Dermis microvascular lymphatic vessel endothelial cell (primary cell): Measurements from ENCODE around the gene EEF2KMT. TPM values are rescaled to one million over a fixed set of nuclear protein-coding genes. Genes with fewer than 3 reads are reported as not detected.
"Not testable (repeated sequence)": the region's sequence is repeated elsewhere in the genome, so short reads cannot be mapped to it uniquely, and the experiment has no call there.

Experiments
- DNase-seq, 2 donors: peaks; one replicate each; pipeline versions ENCODE4 v3.0.0 to v3.0.0-alpha.2; 2010; ENCODE audit warnings: low read depth in 2 of 2
- total RNA-seq: library from RNA; depleted of rRNA; stranded (reverse); fragments of >200 nt; gene quantifications from 2 replicates; pipeline ENCODE4 v1.2.1, GENCODE V29; 2014

Gene EEF2KMT
- total RNA-seq, 1 donor from 2014 or later: 6.4 TPM

GRCh38 chr16:5096437-5097060, 1.0 kb downstream of the EEF2KMT start:
- not testable (repeated sequence) for DNase-seq

DNA sequence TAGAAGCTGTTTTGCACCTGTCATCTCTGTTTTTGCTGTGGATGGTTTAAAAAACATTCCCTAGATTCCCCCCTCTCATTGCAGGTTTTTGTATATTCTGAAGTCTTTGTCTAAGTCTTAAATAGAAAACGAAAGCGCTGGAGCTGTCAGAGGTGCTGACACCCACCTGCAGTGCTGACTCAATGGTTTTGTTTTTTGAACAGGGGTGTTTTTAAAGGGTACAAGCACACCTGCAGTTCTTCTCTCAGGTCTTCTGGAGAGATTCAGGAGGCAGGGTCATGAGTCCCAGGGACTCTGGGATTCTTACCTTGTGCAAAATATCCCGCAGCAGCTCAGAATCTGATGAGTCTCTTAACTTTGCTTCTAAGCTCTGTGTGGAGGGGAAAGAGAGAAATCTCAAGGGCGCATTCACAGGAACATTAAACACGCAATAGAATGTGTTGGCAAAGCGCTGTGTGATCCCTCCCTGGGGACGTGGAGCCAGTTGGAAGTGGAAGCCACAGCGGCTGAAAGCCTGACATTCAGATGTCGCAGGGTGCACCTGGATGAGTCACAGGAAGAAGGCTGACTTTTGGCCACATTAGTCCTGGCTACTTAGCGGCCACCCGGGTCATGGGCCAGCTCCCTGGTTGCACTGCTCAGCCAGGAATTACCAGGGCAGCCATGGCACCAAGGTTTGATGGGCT, 2.3 kb downstream of the EEF2KMT start:
- not testable (repeated sequence) for DNase-seq

- not testable (repeated sequence) for DNase-seq
Observed at GRCh38 chr16:5093746-5094145, 3.8 kb downstream of the EEF2KMT start.

DNA sequence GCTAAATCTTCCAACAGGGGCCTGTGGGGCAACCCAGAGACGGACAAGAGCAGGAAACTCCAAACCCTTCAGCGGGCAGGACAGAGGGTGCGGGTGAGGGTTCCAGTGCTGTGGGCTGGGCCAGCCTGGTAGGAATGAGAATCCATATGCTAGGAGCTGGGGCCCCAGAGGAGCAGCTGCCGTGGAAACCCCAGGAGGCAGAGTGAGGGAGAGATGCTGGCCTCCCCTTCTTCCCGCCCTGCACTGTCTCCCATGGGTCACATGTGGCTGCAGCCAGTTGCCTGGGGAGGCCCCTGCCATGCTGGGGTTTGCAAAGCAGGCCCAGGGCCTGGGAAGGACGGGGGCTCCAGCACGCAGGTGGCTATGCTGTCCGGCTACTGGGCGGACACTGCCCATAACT, 4.5 kb downstream of the EEF2KMT start:
- not testable (repeated sequence) for DNase-seq

DNA sequence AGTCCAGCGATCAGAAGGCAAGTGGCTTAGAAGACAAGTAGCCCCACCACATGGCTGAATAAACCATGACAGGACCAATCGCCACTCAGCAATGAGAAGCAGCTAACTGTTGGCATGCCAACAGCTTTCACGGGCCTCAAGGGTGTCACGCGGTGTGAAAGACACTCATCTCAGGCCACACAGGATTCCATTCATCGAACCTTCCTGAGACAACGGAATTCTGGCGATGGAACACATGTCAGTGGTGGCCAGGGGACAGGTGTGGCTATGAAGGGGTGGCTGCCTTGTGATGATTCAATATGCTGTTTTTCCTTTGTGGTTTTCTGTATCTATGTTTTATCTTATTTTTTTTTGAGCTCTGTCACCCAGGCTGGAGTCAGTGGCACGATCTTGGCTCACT, 7.0 kb downstream of the EEF2KMT start:
- not testable (repeated sequence) for DNase-seq

GRCh38 chr16:5089911-5090555, 7.6 kb downstream of the EEF2KMT start:
- DNase-seq: not testable (repeated sequence)

GRCh38 chr16:5088936-5089335, 8.7 kb downstream of the EEF2KMT start:
- DNase-seq: not testable (repeated sequence)

GRCh38 chr16:5088086-5088790, 9.4 kb downstream of the EEF2KMT start:
- DNase-seq: not testable (repeated sequence)

DNA sequence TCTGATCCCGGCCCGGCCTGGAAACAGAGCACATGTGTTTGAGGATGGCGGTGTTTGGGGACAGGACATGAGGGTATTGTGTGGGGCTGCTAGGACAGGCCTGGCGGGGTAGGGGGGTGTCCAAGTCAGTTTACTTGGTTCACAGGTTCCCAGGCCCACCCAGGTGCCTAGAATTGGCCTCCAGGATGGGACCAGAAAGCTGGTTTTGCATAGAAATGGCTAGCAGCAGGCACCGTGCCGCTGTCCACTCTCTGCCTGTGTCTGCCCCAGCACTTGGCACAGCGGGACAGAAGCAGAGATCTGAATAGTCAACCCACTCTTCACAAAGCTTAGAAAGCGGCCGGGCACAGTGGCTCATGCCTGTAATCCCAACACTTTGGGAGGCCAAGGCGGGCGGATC, 11.9 kb downstream of the EEF2KMT start:
- DNase-seq: not testable (repeated sequence)

- DNase-seq: peak; percentile 21 to 63
Observed at GRCh38 chr16:5084802-5085201, 12.8 kb downstream of the EEF2KMT start.

DNA sequence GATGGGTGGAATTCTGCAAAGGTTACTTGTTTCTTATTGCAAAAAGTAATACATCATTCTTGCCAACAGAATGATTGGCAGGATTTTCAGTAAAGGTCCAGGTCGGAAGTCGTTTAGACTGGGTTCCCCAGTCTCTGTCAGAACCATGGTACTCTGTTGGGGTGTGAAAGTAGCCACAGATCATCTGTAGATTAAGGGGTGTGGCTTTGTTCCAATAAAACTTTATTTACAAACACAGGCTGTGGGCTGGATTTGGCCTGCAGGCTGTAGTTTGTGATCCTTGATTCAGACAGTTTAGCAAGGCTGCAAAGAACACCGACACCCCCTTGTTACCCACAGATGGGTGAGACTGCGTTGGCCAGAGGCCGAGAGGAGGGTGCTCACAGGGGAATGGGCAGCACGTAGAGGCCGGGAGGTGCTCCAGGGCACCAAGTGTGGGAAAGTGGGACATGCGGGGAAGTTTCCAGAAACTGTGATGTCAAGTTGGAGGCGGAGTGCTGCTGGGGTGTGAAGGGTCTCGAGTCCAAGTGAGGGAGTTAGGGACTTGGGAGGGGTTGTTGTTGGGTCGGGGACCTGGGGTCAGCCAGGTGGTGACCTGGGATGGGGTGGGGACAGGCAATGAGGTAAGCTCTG, 13.4 kb downstream of the EEF2KMT start:
- not testable (repeated sequence) for DNase-seq

DNA sequence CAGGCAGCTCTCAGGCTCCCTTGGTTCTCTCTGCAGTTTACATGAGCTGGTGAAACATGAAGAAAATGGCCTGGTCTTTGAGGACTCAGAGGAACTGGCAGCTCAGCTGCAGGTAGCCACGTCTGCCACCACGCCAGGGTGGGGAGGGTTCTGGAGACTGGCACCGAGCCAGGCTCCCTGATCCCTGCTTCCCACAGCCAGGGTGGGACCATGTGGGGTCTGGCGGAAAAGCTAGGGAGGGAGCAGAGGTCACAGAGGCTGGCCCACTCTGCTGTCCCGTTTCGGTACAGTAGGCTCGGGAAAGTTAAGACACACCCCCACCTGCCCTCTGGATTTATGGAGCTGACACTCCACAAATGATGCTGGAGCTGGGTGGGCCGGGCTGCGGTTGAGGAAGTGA, 13.9 kb downstream of the EEF2KMT start:
- not testable (repeated sequence) for DNase-seq

- DNase-seq: not testable (repeated sequence)
Observed at GRCh38 chr16:5080996-5081395, 16.6 kb downstream of the EEF2KMT start.

DNA sequence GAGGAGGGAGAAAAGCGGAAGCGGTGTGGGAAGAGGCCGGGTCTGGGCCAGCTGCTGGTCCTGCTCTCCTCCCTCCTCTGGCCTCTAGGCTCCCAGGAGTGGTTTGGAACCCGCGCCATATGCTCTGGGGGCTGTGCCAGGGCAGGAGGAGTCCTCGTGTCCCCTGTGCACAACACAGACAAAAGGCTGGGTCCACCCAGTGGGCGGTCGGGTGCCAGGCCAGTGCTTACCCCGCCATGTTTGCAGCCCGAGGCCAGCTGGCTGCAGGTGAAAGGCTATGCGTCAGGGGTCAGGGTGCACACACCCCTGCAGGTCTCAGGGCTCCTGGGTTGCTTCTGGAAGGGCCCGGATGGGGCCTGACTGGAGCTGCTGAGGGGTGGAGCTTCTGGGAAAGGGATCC, 17.1 kb downstream of the EEF2KMT start:
- DNase-seq: not testable (repeated sequence)

DNA sequence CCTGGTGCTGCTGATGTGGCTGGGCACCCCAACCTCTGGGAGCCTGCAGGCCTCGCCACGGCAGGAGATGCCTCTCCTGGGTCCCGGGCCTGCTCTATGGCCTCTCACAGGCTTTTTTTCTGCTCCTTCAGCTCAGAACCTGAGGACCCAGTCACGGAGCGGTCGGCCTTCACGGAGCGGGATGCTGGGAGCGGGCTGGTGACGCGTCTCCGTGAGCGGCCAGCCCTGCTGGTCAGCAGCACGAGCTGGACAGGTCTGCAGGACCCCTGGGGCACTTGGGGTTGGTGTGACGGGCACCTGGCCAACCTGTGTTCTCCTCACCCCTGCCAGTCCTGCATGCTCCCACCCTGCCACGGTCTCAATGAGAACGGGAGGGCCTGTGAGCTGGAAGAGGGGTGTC, 19.0 kb downstream of the EEF2KMT start:
- DNase-seq: no peak

- DNase-seq: no peak
Observed at GRCh38 chr16:5077304-5077703, 20.3 kb downstream of the EEF2KMT start.

DNA sequence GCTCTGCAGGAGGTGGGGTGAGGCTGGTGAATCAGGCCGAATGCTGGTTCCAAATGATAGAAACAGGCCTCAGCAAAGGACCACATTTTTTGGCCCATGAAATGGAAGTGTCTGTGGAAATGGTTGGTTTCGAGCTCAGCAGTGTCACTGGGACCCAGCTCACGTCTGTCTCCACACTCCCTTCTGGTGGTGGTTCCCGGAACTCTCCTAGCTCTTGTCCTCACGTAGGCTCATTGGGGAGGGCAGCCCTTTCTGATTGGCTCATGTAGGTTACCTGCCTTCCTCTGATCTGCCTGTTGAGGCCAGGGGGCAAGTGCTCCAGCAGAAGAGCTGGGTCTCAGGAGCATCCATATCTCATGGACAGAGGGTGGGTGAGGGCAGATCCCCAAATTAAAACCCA, 22.0 kb downstream of the EEF2KMT start:
- no peak for DNase-seq

DNA sequence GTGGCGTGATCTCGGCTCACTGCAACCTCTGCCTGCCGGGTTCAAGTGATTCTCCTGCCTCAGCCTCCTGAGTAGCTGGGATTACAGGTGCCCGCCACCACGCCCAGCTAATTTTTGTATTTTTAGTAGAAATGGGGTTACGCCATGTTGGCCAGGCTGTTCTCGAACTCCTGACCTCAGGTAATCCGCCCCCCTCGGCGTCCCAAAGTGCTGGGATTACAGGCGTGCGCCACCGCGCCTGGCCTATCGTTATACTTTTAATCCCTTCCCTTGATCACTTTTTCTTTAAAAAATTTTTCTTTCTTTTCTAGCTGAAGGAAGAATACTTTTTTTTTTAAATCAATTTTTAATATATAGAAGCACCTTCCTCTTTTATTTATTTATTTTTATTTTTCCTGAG, 23.8 kb downstream of the EEF2KMT start:
- not testable (repeated sequence) for DNase-seq

GRCh38 chr16:5073279-5073629, 24.3 kb downstream of the EEF2KMT start:
- DNase-seq: no peak

GRCh38 chr16:5072334-5073278, 25.0 kb downstream of the EEF2KMT start:
- no peak for DNase-seq
